Stomach (tissue), 9 donors: ENCODE data around the gene MB. TPM values are rescaled to one million over a fixed set of nuclear protein-coding genes. Genes with fewer than 3 reads are reported as not detected.

Source experiments
- DNase-seq, 2 donors: peaks; one replicate each; pipeline versions ENCODE4 v3.0.0 to v3.0.0-alpha.2; 2013 to 2019
- H3K27ac ChIP-seq, 5 donors: fragments of 200-600 bp in 4 of 5; sonication (generic) in 4 of 5; one replicate each; pipeline ENCODE4 v1.5.1; 2013 to 2019; ENCODE audit warnings: mild to moderate bottlenecking in 1 of 5, moderate library complexity in 1 of 5
- H3K27me3 ChIP-seq, 3 donors: fragments of 200-600 bp; sonication (generic); one replicate each; pipeline ENCODE4 v1.5.1; 2017 to 2019; ENCODE audit warnings: mixed run types in 1 of 3
- H3K36me3 ChIP-seq, 4 donors: fragments of 200-600 bp; sonication (generic); 1 replicate in 3 of 4; 2 replicates in 1 of 4; pipeline ENCODE4 v1.5.1; 2016 to 2019
- H3K4me1 ChIP-seq, 4 donors: fragments of 200-600 bp; sonication (generic); one replicate each; pipeline ENCODE4 v1.5.1; 2016 to 2019
- H3K4me3 ChIP-seq, 4 donors: fragments of 200-600 bp; sonication (generic) in 3 of 4; one replicate each; pipeline ENCODE4 v1.5.1; 2016 to 2019; ENCODE audit warnings: mild to moderate bottlenecking in 1 of 4
- H3K9me3 ChIP-seq, 4 donors: fragments of 200-600 bp; sonication (generic); one replicate each; pipeline ENCODE4 v1.5.1; 2016 to 2019
- EP300 ChIP-seq: sonication (generic); formaldehyde crosslinking; IDR thresholded peaks from one replicate; pipeline ENCODE4 v1.6.1; 2017; ENCODE audit warnings: antibody characterized with exemption
- POLR2A ChIP-seq, 4 donors: fragments of 450-650 bp; IDR thresholded peaks; one replicate each; pipeline ENCODE4 v1.6.1; 2016; ENCODE audit warnings: antibody characterized with exemption in 4 of 4, control low read depth in 2 of 4, mild to moderate bottlenecking in 1 of 4, moderate library complexity in 1 of 4
- POLR2AphosphoS5 ChIP-seq, 3 donors: sonication (generic); formaldehyde crosslinking; IDR thresholded peaks; one replicate each; pipeline ENCODE4 v1.6.1; 2016; ENCODE audit warnings: antibody characterized with exemption in 3 of 3
- WGBS, 5 donors: extraction: QIAGEN DNeasy Blood & Tissue Kit in 3 of 5; methylation state at CpG; one replicate each; pipeline versions ENCODE4 v1.1.5 to v1.1.7; 2013 to 2018; 5-methylcytosine and 5-hydroxymethylcytosine counted together
- intact Hi-C: fragments of 100-400 bp; cut with DNase I; formaldehyde crosslinking; loops from one replicate; pipeline ENCODE4 v1.15.1; 2023; ENCODE audit warnings: low total_unique reads
- polyA plus RNA-seq, 3 donors: library from polyadenylated mRNA; stranded (reverse); fragments of 200-250 nt; gene quantifications; one replicate each; pipeline ENCODE4 v1.2.3, GENCODE V29; 2013
- total RNA-seq, 5 donors: library from RNA; depleted of rRNA; stranded (reverse); fragments of >200 nt; gene quantifications; one replicate each; pipeline versions ENCODE4 v1.1.0 to v1.2.3, GENCODE V29; 2014 to 2016
- TF ChIP-seq, protein P1 (sequence below), 7 experiments: fragments of 450-650 bp in 4 of 7; fragments of 200-600 bp in 3 of 7; sonication (generic) in 3 of 7; IDR thresholded peaks; one replicate each; pipeline ENCODE4 v1.5.1; 2016 to 2019; ENCODE audit warnings: antibody characterized with exemption in 7 of 7, control low read depth in 2 of 7, mild to moderate bottlenecking in 1 of 7
- donor health status: healthy with polysubstance abuse.
- donor health status: Bipolar disorder and iron deficiency.
- donor health status: healthy.

The MB gene
- total and polyA plus RNA-seq, 8 donors: 0.87 to 29.5 (median 2.2) TPM; not detected in 3

- no peaks in the 10 kb centered on the region for H3K27me3 ChIP-seq
- peaks cover 0 to 25% (median 15%) of the 10 kb centered on the region in 4 donors for H3K4me1 ChIP-seq
- TF ChIP-seq POLR2AphosphoS5 (IDR thresholded peaks at IDR 0.05): no peak
- TF ChIP-seq, protein P1, sequence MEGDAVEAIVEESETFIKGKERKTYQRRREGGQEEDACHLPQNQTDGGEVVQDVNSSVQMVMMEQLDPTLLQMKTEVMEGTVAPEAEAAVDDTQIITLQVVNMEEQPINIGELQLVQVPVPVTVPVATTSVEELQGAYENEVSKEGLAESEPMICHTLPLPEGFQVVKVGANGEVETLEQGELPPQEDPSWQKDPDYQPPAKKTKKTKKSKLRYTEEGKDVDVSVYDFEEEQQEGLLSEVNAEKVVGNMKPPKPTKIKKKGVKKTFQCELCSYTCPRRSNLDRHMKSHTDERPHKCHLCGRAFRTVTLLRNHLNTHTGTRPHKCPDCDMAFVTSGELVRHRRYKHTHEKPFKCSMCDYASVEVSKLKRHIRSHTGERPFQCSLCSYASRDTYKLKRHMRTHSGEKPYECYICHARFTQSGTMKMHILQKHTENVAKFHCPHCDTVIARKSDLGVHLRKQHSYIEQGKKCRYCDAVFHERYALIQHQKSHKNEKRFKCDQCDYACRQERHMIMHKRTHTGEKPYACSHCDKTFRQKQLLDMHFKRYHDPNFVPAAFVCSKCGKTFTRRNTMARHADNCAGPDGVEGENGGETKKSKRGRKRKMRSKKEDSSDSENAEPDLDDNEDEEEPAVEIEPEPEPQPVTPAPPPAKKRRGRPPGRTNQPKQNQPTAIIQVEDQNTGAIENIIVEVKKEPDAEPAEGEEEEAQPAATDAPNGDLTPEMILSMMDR (IDR thresholded peaks at IDR 0.05): no peak
- TF ChIP-seq POLR2A (IDR thresholded peaks at IDR 0.05): no peak
- no peak for TF ChIP-seq EP300
- peak overlapping the region in 4 of 5 donors; percentile 76 to 85 (median 80) for H3K27ac ChIP-seq
- no peak for DNase-seq
- intact Hi-C loops: no loop called here
- no peak overlapping the region for H3K4me3 ChIP-seq
- no peaks in the 10 kb centered on the region for H3K9me3 ChIP-seq
- H3K36me3 ChIP-seq: no peaks in the 10 kb centered on the region
- WGBS, 5 donors: 41 to 70% (median 54%) methylated on average over 5 of the region's 5 CpGs
Measured at GRCh38 chr22:35637254-35637653, 20.1 kb upstream of the MB start.

GRCh38 chr22:35634943-35635540 is 17.9 kb upstream of the MB start:
- WGBS, 5 donors: 68 to 87% (median 78%) methylated on average over 3 of the region's 3 CpGs
- Histone ChIP-seq H3K9me3 (no peaks in the 10 kb centered on the region), H3K27me3 (no peaks in the 10 kb centered on the region), H3K27ac (no peak overlapping the region), H3K4me3 (no peak overlapping the region), H3K4me1 (peaks cover 0 to 28% (median 13%) of the 10 kb centered on the region in 4 donors), H3K36me3 (no peaks in the 10 kb centered on the region)
- DNase-seq: no peak
- intact Hi-C loops: loop anchor here (5.0 kb wide), 1 partner anchor 282 kb away; no protein-coding TSS in a partner anchor
- TF ChIP-seq, protein P1 (IDR thresholded peaks at IDR 0.05): no peak
- TF ChIP-seq EP300: no peak
- no peak for TF ChIP-seq POLR2A (IDR thresholded peaks at IDR 0.05)
- no peak for TF ChIP-seq POLR2AphosphoS5 (IDR thresholded peaks at IDR 0.05)

DNA sequence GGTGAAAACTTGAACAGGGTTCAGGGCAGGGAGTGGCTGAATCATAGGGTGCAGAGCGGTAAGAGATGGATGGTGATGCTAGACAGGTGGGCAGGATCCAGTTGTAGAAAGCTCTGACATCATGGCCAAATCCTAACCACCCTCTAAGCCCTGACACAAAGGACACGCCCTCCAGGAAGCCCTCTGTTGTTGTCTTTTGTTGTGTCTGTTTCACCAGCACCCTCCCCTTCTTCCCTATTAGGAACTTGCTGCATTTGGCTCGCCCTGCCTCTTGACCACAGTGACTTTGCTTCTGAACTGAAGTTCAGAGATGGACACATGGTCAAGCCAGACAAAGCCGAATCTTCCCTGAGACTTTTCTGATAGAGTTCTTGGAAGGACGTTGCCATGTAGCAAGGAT is 16.9 kb upstream of the MB start:
- DNase-seq: no peak
- intact Hi-C loops: loop anchor here (5.0 kb wide), 1 partner anchor 283 kb away; no protein-coding TSS in a partner anchor
- Histone ChIP-seq H3K4me3 (no peak overlapping the region), H3K36me3 (no peaks in the 10 kb centered on the region), H3K27me3 (no peaks in the 10 kb centered on the region), H3K4me1 (peaks cover 0 to 25% (median 20%) of the 10 kb centered on the region in 4 donors), H3K27ac (no peak overlapping the region), H3K9me3 (no peaks in the 10 kb centered on the region)
- TF ChIP-seq POLR2A (IDR thresholded peaks at IDR 0.05) (no peak), EP300 (no peak), POLR2AphosphoS5 (IDR thresholded peaks at IDR 0.05) (no peak)
- TF ChIP-seq, protein P1 (IDR thresholded peaks at IDR 0.05): no peak
- whole genome bisulfite sequencing, 5 donors: 69 to 82% (median 73%) methylated on average over 5 of the region's 5 CpGs

GRCh38 chr22:35633520-35633919 is 16.4 kb upstream of the MB start:
- no peak for DNase-seq
- TF ChIP-seq, protein P1 (IDR thresholded peaks at IDR 0.05): no peak
- TF ChIP-seq POLR2A (IDR thresholded peaks at IDR 0.05) (no peak), POLR2AphosphoS5 (IDR thresholded peaks at IDR 0.05) (no peak), EP300 (no peak)
- WGBS, 5 donors: 87 to 93% (median 87%) methylated on average over 18 of the region's 18 CpGs
- Histone ChIP-seq H3K4me3 (no peak overlapping the region), H3K36me3 (no peaks in the 10 kb centered on the region), H3K9me3 (no peaks in the 10 kb centered on the region), H3K27ac (no peak overlapping the region), H3K4me1 (peaks cover 0 to 20% (median 16%) of the 10 kb centered on the region in 4 donors), H3K27me3 (no peaks in the 10 kb centered on the region)
- intact Hi-C loops: loop anchor here (5.0 kb wide), 1 partner anchor 284 kb away; no protein-coding TSS in a partner anchor
